ENCODE data around the gene ZCCHC13.
"Not testable (repeated sequence)": the region's sequence is repeated elsewhere in the genome, so short reads cannot be mapped to it uniquely, and the experiment has no call there.

Gene ZCCHC13

GRCh38 chrX:74304016-74304415, at the start of gene ZCCHC13:
TSS of gene ZCCHC13 (plus strand) at chrX:74304180. CDS start at chrX:74304267, 87 bp downstream.
- DNase-seq: no peak

GRCh38 chrX:74258111-74258510, 45.9 kb upstream of the ZCCHC13 start:
- not testable (repeated sequence) for DNase-seq

- no peak for DNase-seq
These were observed 44.0 kb upstream of the ZCCHC13 start for GRCh38 chrX:74259885-74260491.

- DNase-seq: no peak
These were observed 41.3 kb upstream of the ZCCHC13 start for GRCh38 chrX:74262452-74263209.

- no peak for DNase-seq
These were observed 33.6 kb upstream of the ZCCHC13 start for GRCh38 chrX:74270393-74270792.

GRCh38 chrX:74272230-74272629, 31.8 kb upstream of the ZCCHC13 start:
- no peak for DNase-seq

GRCh38 chrX:74274516-74274915, 29.5 kb upstream of the ZCCHC13 start:
- no peak for DNase-seq

GRCh38 chrX:74277320-74277719, 26.7 kb upstream of the ZCCHC13 start:
- DNase-seq: no peak

GRCh38 chrX:74277846-74278245, 26.1 kb upstream of the ZCCHC13 start:
- no peak for DNase-seq

GRCh38 chrX:74280759-74281158, 23.2 kb upstream of the ZCCHC13 start:
- DNase-seq: no peak

GRCh38 chrX:74284391-74284952, 19.5 kb upstream of the ZCCHC13 start:
- DNase-seq: no peak

GRCh38 chrX:74286950-74287740, 16.8 kb upstream of the ZCCHC13 start:
- no peak for DNase-seq

GRCh38 chrX:74291577-74291963, 12.4 kb upstream of the ZCCHC13 start:
- DNase-seq: no peak

- peak; percentile 87 for DNase-seq
These were observed 11.8 kb upstream of the ZCCHC13 start for GRCh38 chrX:74291964-74292807.

- DNase-seq: no peak
These were observed 11.2 kb upstream of the ZCCHC13 start for GRCh38 chrX:74292808-74293123.

GRCh38 chrX:74293343-74293946, 10.5 kb upstream of the ZCCHC13 start:
- peak; percentile 72 for DNase-seq

GRCh38 chrX:74295101-74295500, 8.9 kb upstream of the ZCCHC13 start:
- no peak for DNase-seq

- DNase-seq: no peak
These were observed 6.2 kb upstream of the ZCCHC13 start for GRCh38 chrX:74297766-74298165.

GRCh38 chrX:74300869-74301268, 3.1 kb upstream of the ZCCHC13 start:
- no peak for DNase-seq

GRCh38 chrX:74318672-74319071, 14.7 kb downstream of the ZCCHC13 start:
- DNase-seq: no peak

GRCh38 chrX:74319321-74319720, 15.3 kb downstream of the ZCCHC13 start:
- not testable (repeated sequence) for DNase-seq

GRCh38 chrX:74321191-74321590, 17.2 kb downstream of the ZCCHC13 start:
- no peak for DNase-seq
